Testis (tissue), 3 donors: ENCODE data around the gene H19. TPM values are rescaled to one million over a fixed set of nuclear protein-coding genes. Genes with fewer than 3 reads are reported as not detected.

Experiments used
- DNase-seq: peaks from one replicate; pipeline ENCODE4 v3.0.0-alpha.2; 2019
- H3K27ac ChIP-seq, 2 donors: fragments of 200-600 bp; sonication (generic); one replicate each; pipeline ENCODE4 v1.5.1; 2019
- H3K27me3 ChIP-seq: fragments of 200-600 bp; sonication (generic); one replicate; pipeline ENCODE4 v1.5.1; 2019
- H3K36me3 ChIP-seq: fragments of 200-600 bp; sonication (generic); one replicate; pipeline ENCODE4 v1.5.1; 2017; ENCODE audit warnings: low read depth; ENCODE audit errors: missing control alignments
- H3K4me1 ChIP-seq: fragments of 200-600 bp; sonication (generic); one replicate; pipeline ENCODE4 v1.5.1; 2019
- H3K4me3 ChIP-seq, 2 donors: fragments of 200-600 bp; sonication (generic); one replicate each; pipeline ENCODE4 v1.5.1; 2017 to 2019
- H3K9me3 ChIP-seq: fragments of 200-600 bp; sonication (generic); one replicate; pipeline ENCODE4 v1.5.1; 2017
- CTCF ChIP-seq, 3 experiments: fragments of 450-650 bp in 2 of 3; fragments of 200-600 bp in 1 of 3; sonication (generic) in 1 of 3; IDR thresholded peaks; one replicate each; pipeline ENCODE4 v1.5.1; 2016 to 2019; ENCODE audit warnings: antibody characterized with exemption in 3 of 3, mild to moderate bottlenecking in 2 of 3, moderate library complexity in 1 of 3
- POLR2A ChIP-seq: fragments of 450-650 bp; IDR thresholded peaks from one replicate; pipeline ENCODE4 v1.6.1; 2017; ENCODE audit warnings: antibody characterized with exemption, mild to moderate bottlenecking, moderate library complexity
- WGBS, 2 donors: methylation state at CpG; one replicate each; pipeline ENCODE4 v1.1.5; 2018; 5-methylcytosine and 5-hydroxymethylcytosine counted together
- intact Hi-C: fragments of 100-400 bp; cut with DNase I; formaldehyde crosslinking; loops from one replicate; pipeline ENCODE4 v1.15.1; 2023; ENCODE audit warnings: low total_unique reads
- polyA plus RNA-seq: library from polyadenylated mRNA; stranded (reverse); fragments of 350-450 nt; fragmentation: Illumina TruSeq; extraction: RNeasy Lipid Tissue Mini Kit (QIAGEN cat#74804); gene quantifications from one replicate; pipeline ENCODE4 v1.2.3, GENCODE V29; 2014; ENCODE audit warnings: low read depth, low replicate concordance; ENCODE audit not compliant: insufficient read depth
- total RNA-seq, 2 donors: library from RNA; depleted of rRNA; stranded (reverse); fragments of >200 nt; gene quantifications; one replicate each; pipeline ENCODE4 v1.2.3, GENCODE V29; 2016

H19 gene
- total and polyA plus RNA-seq, 3 donors from 2014 or later = 158 to 328 (median 224) TPM

- no peak for TF ChIP-seq CTCF (IDR thresholded peaks at IDR 0.05)
- TF ChIP-seq POLR2A = no peak
- peak; percentile 12 for DNase-seq
- Histone ChIP-seq H3K4me3 (no peak overlapping the region), H3K9me3 (no peaks in the 10 kb centered on the region), H3K27me3 (no peaks in the 10 kb centered on the region), H3K4me1 (no peaks in the 10 kb centered on the region), H3K27ac (no peak overlapping the region), H3K36me3 (no peaks in the 10 kb centered on the region)
- intact Hi-C loops = no loop called here
- WGBS, 2 donors = 60 to 71% methylated on average over 6 to 16 of the region's 24 CpGs
Measured at GRCh38 chr11:1988667-1989317, 8.8 kb downstream of the H19 start.

GRCh38 chr11:1988174-1988573, 9.5 kb downstream of the H19 start:
- Histone ChIP-seq H3K9me3 (no peaks in the 10 kb centered on the region), H3K4me1 (no peaks in the 10 kb centered on the region), H3K27ac (no peak overlapping the region), H3K27me3 (no peaks in the 10 kb centered on the region), H3K36me3 (no peaks in the 10 kb centered on the region), H3K4me3 (no peak overlapping the region)
- no CpG with 5 or more reads among the region's 11 CpGs for WGBS, 2 donors
- TF ChIP-seq CTCF (IDR thresholded peaks at IDR 0.05) (no peak), POLR2A (no peak)
- no peak for DNase-seq
- intact Hi-C loops = no loop called here

GRCh38 chr11:1987024-1987423, 10.6 kb downstream of the H19 start:
- DNase-seq = no peak
- H3K27ac ChIP-seq = no peak overlapping the region
- no peaks in the 10 kb centered on the region for H3K9me3 ChIP-seq
- H3K27me3 ChIP-seq = no peaks in the 10 kb centered on the region
- no CpG with 5 or more reads among the region's 6 CpGs for WGBS, 2 donors
- H3K4me1 ChIP-seq = no peaks in the 10 kb centered on the region
- intact Hi-C loops = no loop called here
- no peaks in the 10 kb centered on the region for H3K36me3 ChIP-seq
- TF ChIP-seq CTCF (IDR thresholded peaks at IDR 0.05) (no peak), POLR2A (no peak)
- H3K4me3 ChIP-seq = no peak overlapping the region

GRCh38 chr11:1983601-1983961, 14.1 kb downstream of the H19 start:
- no peak for DNase-seq
- TF ChIP-seq POLR2A = no peak
- Histone ChIP-seq H3K4me3 (no peak overlapping the region), H3K27me3 (no peaks in the 10 kb centered on the region), H3K4me1 (no peaks in the 10 kb centered on the region), H3K36me3 (no peaks in the 10 kb centered on the region), H3K9me3 (no peaks in the 10 kb centered on the region), H3K27ac (no peak overlapping the region)
- intact Hi-C loops = no loop called here
- 76% methylated on average over 5 of the region's 12 CpGs; no CpG with 5 or more reads in 1 of the 2 donors for WGBS, 2 donors

- Histone ChIP-seq H3K27me3 (no peaks in the 10 kb centered on the region), H3K9me3 (no peaks in the 10 kb centered on the region), H3K27ac (no peak overlapping the region), H3K36me3 (no peaks in the 10 kb centered on the region), H3K4me3 (no peak overlapping the region), H3K4me1 (no peaks in the 10 kb centered on the region)
- no peak for DNase-seq
- intact Hi-C loops = no loop called here
- no peak for TF ChIP-seq POLR2A
- no peak for TF ChIP-seq CTCF (IDR thresholded peaks at IDR 0.05)
- WGBS, 2 donors = no CpG with 5 or more reads among the region's 26 CpGs
Measured at GRCh38 chr11:1982873-1983600, 14.6 kb downstream of the H19 start.
